Neural progenitor cell (in vitro differentiated cells): ENCODE results near the gene RGS9. TPM values are rescaled to one million over a fixed set of nuclear protein-coding genes. Genes with fewer than 3 reads are reported as not detected.
A peak's percentile ranks its signal among the peaks of the same experiment; 100 is the strongest.

Source experiments
- DNase-seq: peaks from one replicate; pipeline ENCODE4 v3.0.0-alpha.2; 2016; ENCODE audit warnings: low spot score
- H2AFZ ChIP-seq: fragments of 200-600 bp; sonication (generic); replicated peaks from 2 replicates; pipeline ENCODE4 v1.6.1; 2016; ENCODE audit warnings: antibody characterized with exemption
- H3F3A ChIP-seq: fragments of 200-600 bp; sonication (generic); 2 replicates; pipeline ENCODE4 v1.6.1; 2016; ENCODE audit warnings: antibody characterized with exemption, low read depth
- H3K27ac ChIP-seq: fragments of 200-600 bp; sonication (generic); 2 replicates; pipeline ENCODE4 v1.5.1; 2016; ENCODE audit warnings: mild to moderate bottlenecking
- H3K27me3 ChIP-seq: fragments of 200-600 bp; sonication (generic); 2 replicates; pipeline ENCODE4 v1.6.1; 2016; ENCODE audit warnings: mild to moderate bottlenecking, moderate library complexity
- H3K36me3 ChIP-seq: fragments of 200-600 bp; sonication (generic); 2 replicates; pipeline ENCODE4 v1.5.1; 2016
- H3K4me1 ChIP-seq: fragments of 200-600 bp; sonication (generic); 2 replicates; pipeline ENCODE4 v1.6.1; 2016; ENCODE audit warnings: mixed run types
- H3K4me2 ChIP-seq: fragments of 200-600 bp; sonication (generic); 2 replicates; pipeline ENCODE4 v1.6.1; 2016
- H3K4me3 ChIP-seq: fragments of 200-600 bp; sonication (generic); 2 replicates; pipeline ENCODE4 v1.5.1; 2016
- H3K79me2 ChIP-seq: fragments of 200-600 bp; sonication (generic); 2 replicates; pipeline ENCODE4 v1.6.1; 2016; ENCODE audit warnings: low read depth
- H3K9ac ChIP-seq: fragments of 200-600 bp; sonication (generic); 2 replicates; pipeline ENCODE4 v1.6.1; 2016
- H3K9me3 ChIP-seq: fragments of 200-600 bp; sonication (generic); 2 replicates; pipeline ENCODE4 v1.5.1; 2016; ENCODE audit warnings: low read depth
- H4K20me1 ChIP-seq: fragments of 200-600 bp; sonication (generic); 2 replicates; pipeline ENCODE4 v1.6.1; 2016; ENCODE audit warnings: low read depth
- H3K27ac Mint-ChIP-seq: 3 replicates; pipeline ENCODE4 v1.8.0; 2021; ENCODE audit warnings: mixed read lengths
- H3K27me3 Mint-ChIP-seq: 2 replicates; pipeline ENCODE4 v1.8.0; 2022; ENCODE audit warnings: low read depth, mild to moderate bottlenecking, inconsistent platforms, moderate library complexity, mixed read lengths; ENCODE audit not compliant: insufficient read depth
- H3K36me3 Mint-ChIP-seq: 3 replicates; pipeline ENCODE4 v1.8.0; 2021; ENCODE audit warnings: mixed read lengths
- H3K4me1 Mint-ChIP-seq: 3 replicates; pipeline ENCODE4 v1.8.0; 2021; ENCODE audit warnings: mixed read lengths
- H3K4me3 Mint-ChIP-seq: 3 replicates; pipeline ENCODE4 v1.8.0; 2021; ENCODE audit warnings: mild to moderate bottlenecking, moderate library complexity, mixed read lengths
- H3K9me3 Mint-ChIP-seq: 3 replicates; pipeline ENCODE4 v1.8.0; 2020; ENCODE audit warnings: mixed read lengths
- EZH2 ChIP-seq: fragments of 200-600 bp; sonication (generic); IDR thresholded peaks from 2 replicates; pipeline ENCODE4 v1.6.1; 2017; ENCODE audit warnings: antibody characterized with exemption, mild to moderate bottlenecking, moderate library complexity
- EZH2phosphoT487 ChIP-seq: fragments of 200-600 bp; sonication (generic); IDR thresholded peaks from 2 replicates; pipeline ENCODE4 v1.6.1; 2017; ENCODE audit warnings: antibody characterized with exemption
- total RNA-seq: library from RNA; depleted of rRNA; stranded (reverse); fragments of >200 nt; gene quantifications from 2 replicates; pipeline ENCODE4 v1.2.3, GENCODE V29; 2015; ENCODE audit warnings: low replicate concordance
- TF ChIP-seq, protein P1 (sequence below): fragments of 200-600 bp; sonication (generic); IDR thresholded peaks from 2 replicates; pipeline ENCODE4 v1.5.1; 2017; ENCODE audit warnings: antibody characterized with exemption, mild to moderate bottlenecking

The RGS9 gene
- total RNA-seq, 1 donor from 2014 or later, result 7.9 TPM

DNA sequence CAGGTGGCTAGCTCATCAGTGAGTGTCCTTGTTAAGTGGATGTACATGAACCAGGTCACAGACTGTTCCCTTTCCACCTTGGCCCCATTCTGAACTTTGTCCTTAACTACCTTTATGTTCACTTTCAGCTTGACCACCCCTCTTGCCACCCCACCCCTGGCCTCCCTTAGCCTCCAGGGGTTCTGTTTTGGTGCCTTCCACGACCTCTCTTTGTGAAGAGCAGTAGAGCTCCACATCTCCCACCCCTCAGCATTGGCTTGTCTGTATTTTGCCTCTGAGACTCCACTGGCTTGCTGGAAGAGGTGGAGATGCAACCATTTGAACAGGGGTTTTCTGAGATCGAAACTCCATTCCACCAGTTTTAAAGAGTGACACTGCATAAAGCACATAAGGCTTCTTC, 123.5 kb downstream of the RGS9 start:
- H3K9me3 Mint-ChIP-seq, result peaks cover 10% of the 10 kb centered on the region
- H3K36me3 ChIP-seq, result no peaks in the 10 kb centered on the region
- no peak overlapping the region for H3K27ac ChIP-seq

DNA sequence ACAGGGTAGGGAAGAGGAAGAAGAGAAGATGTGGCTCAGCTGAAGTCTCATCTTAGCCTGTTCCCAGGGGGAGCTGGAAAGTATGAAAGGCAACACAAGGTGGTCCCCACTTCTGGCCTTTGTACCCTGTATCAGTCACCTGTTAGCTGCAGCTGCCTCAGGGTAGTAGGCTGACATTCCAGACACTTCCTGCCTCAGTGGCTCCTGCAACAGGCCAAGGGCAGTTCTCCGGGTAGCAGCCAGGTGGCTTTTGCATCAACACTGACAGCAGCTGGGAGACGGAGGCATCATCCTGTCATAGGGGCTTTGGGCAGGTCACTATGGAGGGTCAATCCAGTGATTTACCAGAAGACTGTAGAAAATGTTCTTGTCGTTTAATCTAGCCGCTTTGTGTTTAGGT, 124.0 kb downstream of the RGS9 start:
- no peak overlapping the region for H2AFZ ChIP-seq
- H3K4me1 ChIP-seq, result no peaks in the 10 kb centered on the region
- DNase-seq, result no peak
- no peaks in the 10 kb centered on the region for H3F3A ChIP-seq
- no peak overlapping the region for H3K4me3 ChIP-seq
- no peak overlapping the region for H3K9ac ChIP-seq
- no peak overlapping the region for H3K4me2 ChIP-seq
- no peaks in the 10 kb centered on the region for H3K9me3 ChIP-seq
- Mint-ChIP-seq H3K27ac (peak overlapping the region; percentile 65), H3K4me1 (peaks cover 27% of the 10 kb centered on the region), H3K4me3 (no peak overlapping the region), H3K9me3 (peaks cover 13% of the 10 kb centered on the region), H3K27me3 (no peaks in the 10 kb centered on the region), H3K36me3 (peaks cover 3% of the 10 kb centered on the region)
- H3K27me3 ChIP-seq, result no peaks in the 10 kb centered on the region
- H3K36me3 ChIP-seq, result no peaks in the 10 kb centered on the region
- H3K79me2 ChIP-seq, result no peaks in the 10 kb centered on the region
- H3K27ac ChIP-seq, result no peak overlapping the region
- H4K20me1 ChIP-seq, result no peaks in the 10 kb centered on the region
- TF ChIP-seq EZH2 (no peak), EZH2phosphoT487 (no peak)
- TF ChIP-seq, protein P1, sequence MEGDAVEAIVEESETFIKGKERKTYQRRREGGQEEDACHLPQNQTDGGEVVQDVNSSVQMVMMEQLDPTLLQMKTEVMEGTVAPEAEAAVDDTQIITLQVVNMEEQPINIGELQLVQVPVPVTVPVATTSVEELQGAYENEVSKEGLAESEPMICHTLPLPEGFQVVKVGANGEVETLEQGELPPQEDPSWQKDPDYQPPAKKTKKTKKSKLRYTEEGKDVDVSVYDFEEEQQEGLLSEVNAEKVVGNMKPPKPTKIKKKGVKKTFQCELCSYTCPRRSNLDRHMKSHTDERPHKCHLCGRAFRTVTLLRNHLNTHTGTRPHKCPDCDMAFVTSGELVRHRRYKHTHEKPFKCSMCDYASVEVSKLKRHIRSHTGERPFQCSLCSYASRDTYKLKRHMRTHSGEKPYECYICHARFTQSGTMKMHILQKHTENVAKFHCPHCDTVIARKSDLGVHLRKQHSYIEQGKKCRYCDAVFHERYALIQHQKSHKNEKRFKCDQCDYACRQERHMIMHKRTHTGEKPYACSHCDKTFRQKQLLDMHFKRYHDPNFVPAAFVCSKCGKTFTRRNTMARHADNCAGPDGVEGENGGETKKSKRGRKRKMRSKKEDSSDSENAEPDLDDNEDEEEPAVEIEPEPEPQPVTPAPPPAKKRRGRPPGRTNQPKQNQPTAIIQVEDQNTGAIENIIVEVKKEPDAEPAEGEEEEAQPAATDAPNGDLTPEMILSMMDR, result peak; percentile 20

More for the DNA sequence above, 123.5 kb downstream of the RGS9 start:
- no peaks in the 10 kb centered on the region for H3K27me3 ChIP-seq
- H3K4me1 ChIP-seq, result no peaks in the 10 kb centered on the region
- Mint-ChIP-seq H3K36me3 (peaks cover 3% of the 10 kb centered on the region), H3K27me3 (no peaks in the 10 kb centered on the region), H3K27ac (peak overlapping the region; percentile 65), H3K4me1 (peaks cover 27% of the 10 kb centered on the region), H3K4me3 (no peak overlapping the region)
- H3K4me2 ChIP-seq, result no peak overlapping the region
- no peaks in the 10 kb centered on the region for H4K20me1 ChIP-seq
- H3K9me3 ChIP-seq, result no peaks in the 10 kb centered on the region
- H3K4me3 ChIP-seq, result no peak overlapping the region
- H3K79me2 ChIP-seq, result no peaks in the 10 kb centered on the region
- TF ChIP-seq EZH2phosphoT487 (no peak), EZH2 (no peak)
- TF ChIP-seq, protein P1, result no peak
- DNase-seq, result no peak
- no peak overlapping the region for H2AFZ ChIP-seq
- no peak overlapping the region for H3K9ac ChIP-seq
- H3F3A ChIP-seq, result no peaks in the 10 kb centered on the region

DNA sequence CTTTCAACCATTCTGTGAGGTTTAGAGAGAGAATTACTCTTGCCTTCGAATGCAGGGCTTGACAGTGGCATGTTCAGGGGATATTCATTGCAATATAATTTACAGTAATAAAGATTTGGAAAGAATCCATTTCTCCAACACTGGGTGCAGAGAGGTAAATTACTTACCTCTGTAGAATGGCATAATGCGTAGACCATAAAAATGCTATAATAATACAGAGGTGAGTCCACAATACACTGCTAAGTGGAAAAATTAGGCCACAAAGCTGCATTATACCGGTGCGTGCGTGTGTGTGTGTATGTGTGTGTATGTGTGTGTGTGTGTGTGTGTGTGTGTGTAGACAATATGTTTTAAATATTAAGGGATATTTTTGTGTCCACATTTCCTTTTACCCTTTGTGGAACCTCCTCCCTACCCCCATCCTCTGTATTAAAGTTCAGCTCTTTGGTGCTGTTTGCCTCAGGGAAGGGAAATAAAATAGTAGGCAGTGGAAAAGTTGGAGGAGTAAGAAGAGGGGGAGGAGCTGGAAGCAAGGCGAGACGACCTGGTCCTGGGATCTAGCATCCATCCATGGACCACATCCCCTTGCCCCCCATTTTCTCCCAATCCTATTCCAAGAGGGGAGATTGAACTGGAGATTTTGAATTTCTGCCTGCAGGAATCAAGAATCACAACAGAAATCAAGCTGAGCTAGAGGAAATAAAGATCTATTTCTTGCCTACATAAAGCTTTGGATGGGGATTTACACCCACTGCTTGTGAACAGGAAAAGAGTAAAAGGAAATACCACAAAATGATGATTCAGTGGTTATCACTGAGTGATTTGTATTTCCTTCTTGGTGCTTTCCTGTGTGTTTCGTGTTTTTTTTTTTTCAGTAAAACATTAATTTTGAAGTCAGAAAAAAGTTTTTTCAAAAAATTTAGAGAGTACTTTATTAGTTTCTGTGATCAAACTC, 124.8 kb downstream of the RGS9 start:
- Mint-ChIP-seq H3K27ac (no peak overlapping the region), H3K9me3 (peaks cover 13% of the 10 kb centered on the region), H3K36me3 (peaks cover 2% of the 10 kb centered on the region), H3K27me3 (no peaks in the 10 kb centered on the region), H3K4me3 (no peak overlapping the region), H3K4me1 (peaks cover 27% of the 10 kb centered on the region)
- no peak overlapping the region for H3K4me3 ChIP-seq
- no peaks in the 10 kb centered on the region for H4K20me1 ChIP-seq
- no peak overlapping the region for H3K4me2 ChIP-seq
- H3K27me3 ChIP-seq, result no peaks in the 10 kb centered on the region
- H2AFZ ChIP-seq, result no peak overlapping the region
- H3F3A ChIP-seq, result no peaks in the 10 kb centered on the region
- no peak overlapping the region for H3K27ac ChIP-seq
- H3K4me1 ChIP-seq, result no peaks in the 10 kb centered on the region
- no peaks in the 10 kb centered on the region for H3K9me3 ChIP-seq
- no peaks in the 10 kb centered on the region for H3K79me2 ChIP-seq
- no peak for TF ChIP-seq EZH2phosphoT487
- TF ChIP-seq, protein P1, result no peak
- TF ChIP-seq EZH2, result no peak
- H3K36me3 ChIP-seq, result no peaks in the 10 kb centered on the region
- no peak for DNase-seq
- no peak overlapping the region for H3K9ac ChIP-seq
